HepG2 (cell line): Measurements from ENCODE around the gene KLHDC7A. TPM values are rescaled to one million over a fixed set of nuclear protein-coding genes. Genes with fewer than 3 reads are reported as not detected.

Experiments used
- ATF4 ChIP-seq, 2 experiments: fragments of 450-650 bp in 1 of 2; sonication (generic) in 1 of 2; formaldehyde crosslinking; IDR thresholded peaks; 2 replicates each; pipeline versions ENCODE4 v1.5.0 to v1.8.0; 2020 to 2022; ENCODE audit warnings: mild to moderate bottlenecking in 1 of 2, missing genetic modification reagents in 1 of 2
- ELF3 ChIP-seq: IDR thresholded peaks from 2 replicates; pipeline ENCODE4 v1.6.1; 2016; ENCODE audit warnings: missing genetic modification reagents, missing compliant biosample characterization
- EP300 ChIP-seq, 3 experiments: sonication (generic) in 1 of 3; formaldehyde crosslinking in 1 of 3; IDR thresholded peaks; 2 replicates each; pipeline versions ENCODE4 v1.5.1 to v1.6.1; 2011 to 2020; ENCODE audit warnings: low read depth in 2 of 3, low read length in 2 of 3, borderline replicate concordance in 1 of 3, improper control_type of control experiment in 1 of 3, mild to moderate bottlenecking in 1 of 3, missing genetic modification reagents in 1 of 3, moderate library complexity in 1 of 3
- MLX ChIP-seq: IDR thresholded peaks from 2 replicates; pipeline ENCODE4 v1.6.1; 2016
- NKX3-1 ChIP-seq: sonication (generic); formaldehyde crosslinking; IDR thresholded peaks from 2 replicates; pipeline ENCODE4 v1.5.0; 2020; ENCODE audit warnings: missing genetic modification reagents
- SKIL ChIP-seq: sonication (generic); formaldehyde crosslinking; IDR thresholded peaks from 2 replicates; pipeline ENCODE4 v1.8.0; 2022; ENCODE audit warnings: missing genetic modification reagents, mild to moderate bottlenecking, moderate library complexity, borderline replicate concordance
- SSRP1 ChIP-seq: IDR thresholded peaks from 2 replicates; pipeline ENCODE4 v1.6.1; 2016; ENCODE audit warnings: control low read depth
- ZNF124 ChIP-seq: sonication (generic); formaldehyde crosslinking; IDR thresholded peaks from 2 replicates; pipeline ENCODE4 v1.4.0; 2020; ENCODE audit warnings: missing genetic modification reagents
- ZNF143 ChIP-seq: sonication (generic); formaldehyde crosslinking; IDR thresholded peaks from 2 replicates; pipeline ENCODE4 v1.4.0; 2020; ENCODE audit warnings: missing genetic modification reagents
- ZNF432 ChIP-seq: sonication (generic); formaldehyde crosslinking; IDR thresholded peaks from 2 replicates; pipeline ENCODE4 v1.5.0; 2020; ENCODE audit warnings: missing genetic modification reagents, mild to moderate bottlenecking, borderline replicate concordance
- ZNF619 ChIP-seq: sonication (generic); formaldehyde crosslinking; IDR thresholded peaks from 2 replicates; pipeline ENCODE4 v1.4.0; 2020; ENCODE audit warnings: mild to moderate bottlenecking, missing genetic modification reagents
- polyA plus RNA-seq, 8 experiments: library from polyadenylated mRNA; depleted of rRNA in 3 of 8; stranded (reverse) in 7 of 8; unstranded in 1 of 8; fragments of >200 nt; fragmentation: Illumina TruSeq in 4 of 8; extraction: Trizol in 4 of 8; gene quantifications; 2 replicates each; pipeline versions ENCODE4 v1.2.1 to v1.2.3, GENCODE V29; 2011 to 2016; ENCODE audit warnings: low read depth in 4 of 8, missing spikeins in 1 of 8, mixed read lengths in 1 of 8; ENCODE audit not compliant: insufficient read depth in 1 of 8
- total RNA-seq, 5 experiments: library from RNA; depleted of rRNA; stranded (reverse); fragments of >200 nt; fragmentation: Illumina TruSeq; extraction: Trizol; gene quantifications; 2 replicates each; pipeline ENCODE4 v1.2.3, GENCODE V29; 2016; ENCODE audit warnings: low read depth in 1 of 5

The KLHDC7A gene
- total and polyA plus RNA-seq, 2 of the 13 experiments (the other 11 are each of a cell fraction or from before 2014, with no cell fraction given): 0.15 to 1.8 TPM

- no peak for TF ChIP-seq SKIL (CRISPR knock-in tag)
- peak in 1 of 2 experiments; percentile 42; a peak in 1 of 4 replicates for TF ChIP-seq EP300 (IDR thresholded peaks at IDR 0.05; ENCODE audit: low read depth in 2 of 2, low read length in 2 of 2)
- no peak for TF ChIP-seq EP300 (CRISPR knock-in tag; IDR thresholded peaks at IDR 0.05; ENCODE audit: borderline replicate concordance)
- TF ChIP-seq NKX3-1: no peak
- no peak for TF ChIP-seq ZNF143 (CRISPR knock-in tag)
- peak; percentile 64 for TF ChIP-seq ELF3
- TF ChIP-seq ZNF619 (CRISPR knock-in tag): no peak
- TF ChIP-seq ZNF432 (CRISPR knock-in tag): no peak
- no peak for TF ChIP-seq ATF4 (CRISPR knock-in tag; IDR thresholded peaks at IDR 0.05)
- TF ChIP-seq MLX (CRISPR knock-in tag): peak; percentile 24; the same call in 1 of the 2 replicates
- no peak for TF ChIP-seq ZNF124
- TF ChIP-seq SSRP1 (CRISPR knock-in tag): no peak
Measured at GRCh38 chr1:18515120-18515667, 34.5 kb downstream of the KLHDC7A start (continued).
